ENCODE measurements around the gene TSHZ2. TPM values are rescaled to one million over a fixed set of nuclear protein-coding genes. Genes with fewer than 3 reads are reported as not detected.

TSHZ2 gene
- total RNA-seq, 1 donor from 2014 or later = 5.2 TPM

- TF ChIP-seq CTCF (IDR thresholded peaks at IDR 0.05) = no peak
- DNase-seq (no peak), ATAC-seq (no peak)
- no peak overlapping the region for H3K4me3 ChIP-seq
- H3K36me3 ChIP-seq = no peaks in the 10 kb centered on the region
- peaks cover 5% of the 10 kb centered on the region for H3K9me3 ChIP-seq
- intact Hi-C loops (cut with DNase I) = no loop called here
- H3K4me1 ChIP-seq = peaks cover 4% of the 10 kb centered on the region
- H3K27ac ChIP-seq = no peak overlapping the region
- no peaks in the 10 kb centered on the region for H3K27me3 ChIP-seq
These were observed 473.8 kb downstream of the TSHZ2 start for GRCh38 chr20:53445932-53446331.

- TF ChIP-seq CTCF (IDR thresholded peaks at IDR 0.05) = no peak
- intact Hi-C loops (cut with DNase I) = no loop called here
- no peak overlapping the region for H3K27ac ChIP-seq
- H3K4me3 ChIP-seq = no peak overlapping the region
- peaks cover 5% of the 10 kb centered on the region for H3K9me3 ChIP-seq
- no peak for DNase-seq
- peaks cover 4% of the 10 kb centered on the region for H3K4me1 ChIP-seq
- H3K36me3 ChIP-seq = no peaks in the 10 kb centered on the region
- no peaks in the 10 kb centered on the region for H3K27me3 ChIP-seq
- ATAC-seq = no peak
These were observed 475.2 kb downstream of the TSHZ2 start for GRCh38 chr20:53447316-53447715.

GRCh38 chr20:53448426-53448825 lies 476.3 kb downstream of the TSHZ2 start:
- intact Hi-C loops (cut with DNase I) = no loop called here
- DNase-seq = no peak

GRCh38 chr20:53448875-53449274 lies 476.7 kb downstream of the TSHZ2 start:
- no peak for DNase-seq
- TF ChIP-seq CTCF (IDR thresholded peaks at IDR 0.05) = no peak
- no peak overlapping the region for H3K4me3 ChIP-seq
- H3K27me3 ChIP-seq = no peaks in the 10 kb centered on the region
- H3K27ac ChIP-seq = no peak overlapping the region
- no peaks in the 10 kb centered on the region for H3K36me3 ChIP-seq
- peaks cover 4% of the 10 kb centered on the region for H3K4me1 ChIP-seq
- no peak for ATAC-seq
- intact Hi-C loops (cut with DNase I) = no loop called here
- peaks cover 5% of the 10 kb centered on the region for H3K9me3 ChIP-seq

More at GRCh38 chr20:53448426-53448825, 476.3 kb downstream of the TSHZ2 start:
- H3K4me3 ChIP-seq = no peak overlapping the region
- peaks cover 5% of the 10 kb centered on the region for H3K9me3 ChIP-seq
- no peaks in the 10 kb centered on the region for H3K36me3 ChIP-seq
- H3K27me3 ChIP-seq = no peaks in the 10 kb centered on the region
- peaks cover 4% of the 10 kb centered on the region for H3K4me1 ChIP-seq
- no peak for TF ChIP-seq CTCF (IDR thresholded peaks at IDR 0.05)
- H3K27ac ChIP-seq = no peak overlapping the region
- no peak for ATAC-seq

- H3K4me3 ChIP-seq = no peak overlapping the region
- H3K9me3 ChIP-seq = peaks cover 3% of the 10 kb centered on the region
- H3K27me3 ChIP-seq = no peaks in the 10 kb centered on the region
- ATAC-seq = no peak
- H3K4me1 ChIP-seq = no peaks in the 10 kb centered on the region
- intact Hi-C loops (cut with DNase I) = no loop called here
- H3K27ac ChIP-seq = no peak overlapping the region
- H3K36me3 ChIP-seq = no peaks in the 10 kb centered on the region
- DNase-seq = no peak
- TF ChIP-seq CTCF (IDR thresholded peaks at IDR 0.05) = no peak
These were observed 480.9 kb downstream of the TSHZ2 start for GRCh38 chr20:53453076-53453475.

- H3K27me3 ChIP-seq = no peaks in the 10 kb centered on the region
- no peaks in the 10 kb centered on the region for H3K36me3 ChIP-seq
- ATAC-seq (no peak), DNase-seq (no peak)
- H3K4me1 ChIP-seq = no peaks in the 10 kb centered on the region
- H3K27ac ChIP-seq = no peak overlapping the region
- TF ChIP-seq CTCF (IDR thresholded peaks at IDR 0.05) = no peak
- no peak overlapping the region for H3K4me3 ChIP-seq
- intact Hi-C loops (cut with DNase I) = no loop called here
- H3K9me3 ChIP-seq = no peaks in the 10 kb centered on the region
These were observed 482.6 kb downstream of the TSHZ2 start for GRCh38 chr20:53454675-53455276.

All from upper lobe of right lung (tissue), 1 donor.